ENCODE measurements around the gene GOLGB1.
A peak's percentile ranks its signal among the peaks of the same experiment; 100 is the strongest.

GOLGB1 gene

DNA sequence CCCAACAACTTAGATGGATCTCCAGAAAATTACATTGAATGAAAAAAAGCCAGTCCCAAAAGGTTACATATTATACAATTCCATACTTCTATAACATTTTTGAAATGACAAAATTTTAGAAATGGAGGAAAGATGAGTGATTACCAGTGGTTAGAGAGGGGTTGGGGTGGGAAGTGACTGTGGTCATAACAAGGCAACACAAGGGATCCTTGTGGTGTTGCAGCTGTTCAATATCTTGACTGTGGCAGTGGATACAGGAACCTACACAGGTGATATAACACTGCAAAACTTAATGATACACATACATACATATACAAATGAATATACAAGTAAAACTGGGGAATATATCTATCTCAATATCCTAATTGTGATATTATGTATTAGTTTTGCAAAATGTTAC is 9.6 kb downstream of the GOLGB1 start:
- H4K20me1 ChIP-seq (ENCODE audit: control insufficient read depth, insufficient read depth, low read depth, low read length): no peaks in the 10 kb centered on the region
- no peak for TF ChIP-seq EZH2phosphoT487 (IDR thresholded peaks at IDR 0.05; ENCODE audit: borderline replicate concordance, low read length)
- TF ChIP-seq CTCF (IDR thresholded peaks at IDR 0.05; ENCODE audit: low read depth, low read length, poor library complexity, severe bottlenecking): no peak

DNA sequence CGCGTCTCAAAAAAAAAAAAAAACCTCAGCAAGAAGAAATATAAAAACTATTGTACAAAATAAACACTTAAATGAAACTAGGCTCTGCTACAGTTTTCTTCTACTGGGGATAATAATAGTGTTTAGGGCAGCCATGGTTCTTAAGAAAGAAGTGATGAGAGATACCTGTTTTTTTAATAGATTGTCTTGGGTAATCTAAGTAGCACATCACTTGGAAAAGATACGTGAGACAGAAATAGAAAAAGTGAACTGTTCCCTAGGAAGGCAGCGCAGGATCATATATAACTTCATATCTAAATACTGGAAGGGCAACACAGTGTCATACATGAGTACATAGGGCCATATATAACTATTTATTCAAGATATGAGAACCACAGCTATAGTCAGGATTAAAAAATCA is 11.9 kb downstream of the GOLGB1 start:
- Histone ChIP-seq H3K9me3 (ENCODE audit: control insufficient read depth, insufficient read depth, low read length) (no peaks in the 10 kb centered on the region), H3K27me3 (ENCODE audit: control insufficient read depth, low read length) (no peaks in the 10 kb centered on the region), H3K4me3 (ENCODE audit: low read length) (peak overlapping the region; percentile 54), H3K9me2 (replicated peaks; ENCODE audit: control insufficient read depth, low read length) (no peaks in the 10 kb centered on the region), H4K20me1 (ENCODE audit: control insufficient read depth, insufficient read depth, low read depth, low read length) (no peaks in the 10 kb centered on the region), H3K4me1 (ENCODE audit: control insufficient read depth, low read length) (peaks cover 51% of the 10 kb centered on the region), H3K4me2 (ENCODE audit: low read length) (peak overlapping the region; percentile 66), H3K79me2 (ENCODE audit: control insufficient read depth, low read length) (peaks cover 71% of the 10 kb centered on the region), H3K27ac (ENCODE audit: low read depth, low read length) (peak overlapping the region; percentile 22), H3F3A (ENCODE audit: control insufficient read depth, insufficient read depth) (peaks cover 14% of the 10 kb centered on the region; the same call in 1 of the 2 replicates), H3K36me3 (ENCODE audit: control insufficient read depth, low read length) (no peaks in the 10 kb centered on the region)
- TF ChIP-seq CTCF (IDR thresholded peaks at IDR 0.05; ENCODE audit: low read depth, low read length, poor library complexity, severe bottlenecking) (no peak), EZH2phosphoT487 (IDR thresholded peaks at IDR 0.05; ENCODE audit: borderline replicate concordance, low read length) (no peak)

More for the DNA sequence above, 9.6 kb downstream of the GOLGB1 start:
- Histone ChIP-seq H3K9me2 (replicated peaks; ENCODE audit: control insufficient read depth, low read length) (no peaks in the 10 kb centered on the region), H3K4me2 (ENCODE audit: low read length) (no peak overlapping the region), H3K36me3 (ENCODE audit: control insufficient read depth, low read length) (no peaks in the 10 kb centered on the region; the same call in 1 of the 2 replicates), H3K9me3 (ENCODE audit: control insufficient read depth, insufficient read depth, low read length) (no peaks in the 10 kb centered on the region), H3K27ac (ENCODE audit: low read depth, low read length) (no peak overlapping the region), H3K4me1 (ENCODE audit: control insufficient read depth, low read length) (peaks cover 51% of the 10 kb centered on the region), H3K27me3 (ENCODE audit: control insufficient read depth, low read length) (no peaks in the 10 kb centered on the region), H3K79me2 (ENCODE audit: control insufficient read depth, low read length) (peaks cover 73% of the 10 kb centered on the region), H3K4me3 (ENCODE audit: low read length) (no peak overlapping the region), H3F3A (ENCODE audit: control insufficient read depth, insufficient read depth) (peaks cover 11% of the 10 kb centered on the region; the same call in 1 of the 2 replicates)

GRCh38 chr3:121736112-121736511 is 13.4 kb downstream of the GOLGB1 start:
- Histone ChIP-seq H3K27ac (ENCODE audit: low read depth, low read length) (no peak overlapping the region), H3K4me1 (ENCODE audit: control insufficient read depth, low read length) (peaks cover 51% of the 10 kb centered on the region), H3K79me2 (ENCODE audit: control insufficient read depth, low read length) (peaks cover 69% of the 10 kb centered on the region), H4K20me1 (ENCODE audit: control insufficient read depth, insufficient read depth, low read depth, low read length) (no peaks in the 10 kb centered on the region), H3K4me2 (ENCODE audit: low read length) (no peak overlapping the region), H3K36me3 (ENCODE audit: control insufficient read depth, low read length) (no peaks in the 10 kb centered on the region), H3K9me3 (ENCODE audit: control insufficient read depth, insufficient read depth, low read length) (no peaks in the 10 kb centered on the region), H3F3A (ENCODE audit: control insufficient read depth, insufficient read depth) (peaks cover 12% of the 10 kb centered on the region; the same call in 1 of the 2 replicates), H3K4me3 (ENCODE audit: low read length) (no peak overlapping the region), H3K27me3 (ENCODE audit: control insufficient read depth, low read length) (no peaks in the 10 kb centered on the region), H3K9me2 (replicated peaks; ENCODE audit: control insufficient read depth, low read length) (no peaks in the 10 kb centered on the region)
- TF ChIP-seq EZH2phosphoT487 (IDR thresholded peaks at IDR 0.05; ENCODE audit: borderline replicate concordance, low read length) (no peak), CTCF (IDR thresholded peaks at IDR 0.05; ENCODE audit: low read depth, low read length, poor library complexity, severe bottlenecking) (no peak)
